GM12892 (cell line): ENCODE results near the gene PLEKHN1.

Source experiments
- DNase-seq: peaks from one replicate; pipeline ENCODE4 v3.0.0; 2011; ENCODE audit not compliant: insufficient read length
- FAIRE-seq: peaks from 2 replicates; lab custom pipeline; 2011; peaks lifted over from hg19 to GRCh38; lab: Jason Lieb, UNC
- POLR2A ChIP-seq: IDR thresholded peaks from 2 replicates; pipeline ENCODE4 v1.6.1; 2011; ENCODE audit warnings: low read depth, low read length, control low read depth
- POLR2AphosphoS5 ChIP-seq: IDR thresholded peaks from 2 replicates; pipeline ENCODE4 v1.6.1; 2011; ENCODE audit warnings: low read depth, low read length, control low read depth
- TAF1 ChIP-seq: IDR thresholded peaks from 2 replicates; pipeline ENCODE4 v1.6.1; 2011; ENCODE audit warnings: low read depth, mild to moderate bottlenecking, control low read depth, low read length, borderline replicate concordance

Gene PLEKHN1

GRCh38 chr1:959731-960362 lies 6.4 kb upstream of the PLEKHN1 start:
- DNase-seq: no peak
- TF ChIP-seq TAF1: no peak
- no peak for FAIRE-seq

- no peak for TF ChIP-seq TAF1
- TF ChIP-seq POLR2AphosphoS5: no peak
- TF ChIP-seq POLR2A: no peak
- FAIRE-seq: peak; percentile 86
- peak; percentile 95 for DNase-seq
Measured at GRCh38 chr1:960363-961131, 5.7 kb upstream of the PLEKHN1 start, which contains the start of gene KLHL17. Gene KLHL17, plus strand, starts transcription at chr1:960584. Its CDS starts 110 bp downstream, at chr1:960694.

DNA sequence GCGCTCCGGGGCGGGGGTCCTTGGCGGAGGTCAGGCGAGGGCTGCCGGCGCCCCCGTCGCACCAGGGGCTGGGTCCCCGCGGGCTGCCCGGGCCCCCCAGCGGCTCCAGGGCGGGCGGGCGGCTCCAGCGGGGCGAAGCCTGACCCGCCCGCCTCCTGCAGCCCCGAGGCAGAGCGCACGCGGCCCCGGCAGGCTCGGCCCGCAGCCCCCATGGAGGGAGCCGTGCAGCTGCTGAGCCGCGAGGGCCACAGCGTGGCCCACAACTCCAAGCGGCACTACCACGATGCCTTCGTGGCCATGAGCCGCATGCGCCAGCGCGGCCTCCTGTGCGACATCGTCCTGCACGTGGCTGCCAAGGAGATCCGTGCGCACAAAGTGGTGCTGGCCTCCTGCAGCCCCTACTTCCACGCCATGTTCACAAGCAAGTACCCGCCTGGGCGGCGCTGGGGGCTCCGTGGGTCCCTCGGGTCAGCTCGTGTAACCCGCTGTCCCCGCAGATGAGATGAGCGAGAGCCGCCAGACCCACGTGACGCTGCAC lies 5.1 kb upstream of the PLEKHN1 start:
- DNase-seq: no peak
- TF ChIP-seq TAF1 (no peak), POLR2A (no peak), POLR2AphosphoS5 (no peak)
- no peak for FAIRE-seq

DNA sequence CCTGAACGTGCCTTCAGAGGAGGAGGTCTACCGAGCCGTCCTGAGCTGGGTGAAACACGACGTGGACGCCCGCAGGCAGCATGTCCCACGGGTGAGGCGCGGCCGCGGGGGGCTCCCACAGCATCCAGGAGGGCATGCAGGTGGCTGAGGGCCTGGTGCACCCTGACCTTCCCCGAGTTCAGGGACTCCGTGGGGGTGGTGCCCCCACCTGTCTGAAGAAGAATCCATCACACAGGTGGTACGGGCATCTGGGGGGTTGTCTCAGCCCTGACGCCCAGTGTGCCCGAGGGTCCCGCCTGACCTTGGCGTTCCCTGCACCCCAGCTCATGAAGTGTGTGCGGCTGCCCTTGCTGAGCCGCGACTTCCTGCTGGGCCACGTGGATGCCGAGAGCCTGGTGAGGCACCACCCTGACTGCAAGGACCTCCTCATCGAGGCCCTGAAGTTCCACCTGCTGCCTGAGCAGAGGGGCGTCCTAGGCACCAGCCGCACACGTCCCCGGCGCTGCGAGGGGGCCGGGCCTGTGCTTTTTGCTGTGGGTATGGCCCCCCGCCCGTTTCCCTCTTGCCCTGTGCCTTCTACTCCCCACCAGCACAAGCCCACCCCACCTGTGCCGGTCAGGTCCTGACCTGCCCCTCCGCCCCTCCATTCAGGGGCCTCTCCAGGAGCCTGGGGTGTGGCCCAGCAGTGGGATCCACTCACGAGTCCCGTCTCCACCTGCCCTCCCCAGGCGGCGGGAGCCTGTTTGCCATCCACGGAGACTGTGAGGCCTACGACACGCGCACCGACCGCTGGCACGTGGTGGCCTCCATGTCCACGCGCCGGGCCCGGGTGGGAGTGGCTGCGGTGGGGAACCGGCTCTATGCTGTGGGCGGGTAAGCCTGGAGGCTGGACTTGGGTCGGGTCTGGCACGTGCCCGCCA lies 3.6 kb upstream of the PLEKHN1 start:
- TF ChIP-seq TAF1: no peak
- no peak for TF ChIP-seq POLR2A
- no peak for TF ChIP-seq POLR2AphosphoS5
- DNase-seq (no peak), FAIRE-seq (no peak)

DNA sequence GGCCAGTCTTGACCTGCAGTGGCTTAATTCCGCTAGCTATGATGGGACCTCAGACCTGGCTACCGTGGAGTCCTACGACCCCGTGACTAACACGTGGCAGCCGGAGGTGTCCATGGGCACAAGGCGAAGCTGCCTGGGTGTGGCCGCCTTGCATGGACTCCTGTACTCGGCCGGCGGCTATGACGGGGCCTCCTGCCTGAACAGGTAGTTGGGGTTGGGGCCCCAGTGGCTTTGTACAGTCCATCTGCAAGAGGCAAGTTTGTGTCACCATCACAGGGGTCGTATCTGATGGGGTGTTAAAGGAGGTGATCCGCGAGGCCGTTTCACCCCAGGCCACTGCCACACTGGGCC lies 3.0 kb upstream of the PLEKHN1 start:
- DNase-seq: no peak
- TF ChIP-seq POLR2AphosphoS5 (no peak), POLR2A (no peak), TAF1 (no peak)
- FAIRE-seq: no peak

DNA sequence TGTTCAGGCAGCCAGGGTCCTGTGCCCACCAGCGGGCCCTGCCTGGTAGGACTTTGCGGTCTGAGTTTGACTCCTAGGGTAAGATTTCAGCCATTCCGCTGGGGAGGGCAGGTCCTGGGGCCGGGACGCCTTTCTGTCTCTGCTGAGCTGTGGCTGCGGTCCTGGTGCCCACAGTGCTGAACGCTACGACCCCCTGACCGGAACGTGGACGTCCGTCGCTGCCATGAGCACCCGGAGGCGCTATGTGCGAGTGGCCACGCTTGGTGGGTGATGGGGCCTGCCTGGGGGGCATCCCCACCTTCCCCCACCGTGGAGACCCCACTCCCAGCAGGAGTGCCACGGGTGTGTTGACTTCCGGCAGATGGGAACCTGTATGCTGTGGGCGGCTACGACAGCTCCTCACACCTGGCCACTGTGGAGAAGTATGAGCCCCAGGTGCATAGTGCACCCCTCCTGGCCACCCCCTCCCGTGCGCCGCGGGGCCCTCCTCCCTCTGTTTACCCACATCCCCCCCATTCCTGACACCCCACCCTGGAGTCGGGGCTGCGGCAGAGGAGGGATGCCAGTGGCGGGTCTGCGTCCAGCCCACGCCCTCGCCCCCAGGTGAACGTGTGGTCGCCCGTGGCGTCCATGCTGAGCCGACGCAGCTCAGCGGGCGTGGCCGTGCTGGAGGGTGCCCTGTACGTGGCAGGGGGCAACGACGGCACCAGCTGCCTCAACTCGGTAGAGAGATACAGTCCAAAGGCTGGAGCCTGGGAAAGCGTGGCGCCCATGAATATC lies 2.3 kb upstream of the PLEKHN1 start:
- TF ChIP-seq POLR2A: no peak
- TF ChIP-seq POLR2AphosphoS5: no peak
- no peak for TF ChIP-seq TAF1
- DNase-seq (no peak), FAIRE-seq (no peak)

- TF ChIP-seq TAF1 (no peak), POLR2A (no peak), POLR2AphosphoS5 (no peak)
- FAIRE-seq (no peak), DNase-seq (no peak)
Measured at GRCh38 chr1:964691-965525, 1.4 kb upstream of the PLEKHN1 start.

GRCh38 chr1:965526-966134 lies 652 bp upstream of the PLEKHN1 start:
- no peak for DNase-seq
- no peak for FAIRE-seq
- no peak for TF ChIP-seq POLR2AphosphoS5
- TF ChIP-seq POLR2A: no peak
- TF ChIP-seq TAF1: no peak

DNA sequence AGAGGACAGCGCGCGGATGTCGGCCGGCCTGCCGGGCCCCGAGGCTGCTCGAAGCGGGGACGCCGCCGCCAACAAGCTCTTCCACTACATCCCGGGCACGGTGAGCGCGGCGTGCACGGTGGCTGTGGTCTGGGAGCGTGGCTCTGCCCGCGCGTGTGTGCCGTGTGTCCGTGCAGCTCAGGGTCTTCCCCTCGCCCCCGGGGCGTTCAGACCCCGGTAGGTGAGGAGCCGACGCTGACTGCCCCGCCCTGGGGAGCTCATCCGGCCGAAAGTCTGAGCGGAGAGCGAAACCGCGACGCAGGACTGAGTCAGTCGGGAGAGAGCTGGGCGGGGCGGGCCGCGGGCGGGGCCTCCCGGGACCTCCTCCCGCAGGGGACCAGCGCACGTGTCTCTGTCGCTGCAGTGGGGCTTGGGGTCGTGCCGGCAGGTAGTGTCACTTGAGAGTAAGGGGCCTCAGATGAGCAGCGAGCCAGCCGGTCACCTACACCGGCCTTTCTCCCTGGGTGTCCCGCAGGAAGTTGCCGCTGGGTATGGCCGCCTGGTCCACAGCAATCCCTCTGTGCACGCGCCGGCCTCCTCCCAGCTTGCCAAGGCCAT lies 520 bp downstream of the PLEKHN1 start:
- TF ChIP-seq POLR2A: no peak
- TF ChIP-seq POLR2AphosphoS5: no peak
- no peak for TF ChIP-seq TAF1
- FAIRE-seq (peak; percentile 89), DNase-seq (peak; percentile 97)

DNA sequence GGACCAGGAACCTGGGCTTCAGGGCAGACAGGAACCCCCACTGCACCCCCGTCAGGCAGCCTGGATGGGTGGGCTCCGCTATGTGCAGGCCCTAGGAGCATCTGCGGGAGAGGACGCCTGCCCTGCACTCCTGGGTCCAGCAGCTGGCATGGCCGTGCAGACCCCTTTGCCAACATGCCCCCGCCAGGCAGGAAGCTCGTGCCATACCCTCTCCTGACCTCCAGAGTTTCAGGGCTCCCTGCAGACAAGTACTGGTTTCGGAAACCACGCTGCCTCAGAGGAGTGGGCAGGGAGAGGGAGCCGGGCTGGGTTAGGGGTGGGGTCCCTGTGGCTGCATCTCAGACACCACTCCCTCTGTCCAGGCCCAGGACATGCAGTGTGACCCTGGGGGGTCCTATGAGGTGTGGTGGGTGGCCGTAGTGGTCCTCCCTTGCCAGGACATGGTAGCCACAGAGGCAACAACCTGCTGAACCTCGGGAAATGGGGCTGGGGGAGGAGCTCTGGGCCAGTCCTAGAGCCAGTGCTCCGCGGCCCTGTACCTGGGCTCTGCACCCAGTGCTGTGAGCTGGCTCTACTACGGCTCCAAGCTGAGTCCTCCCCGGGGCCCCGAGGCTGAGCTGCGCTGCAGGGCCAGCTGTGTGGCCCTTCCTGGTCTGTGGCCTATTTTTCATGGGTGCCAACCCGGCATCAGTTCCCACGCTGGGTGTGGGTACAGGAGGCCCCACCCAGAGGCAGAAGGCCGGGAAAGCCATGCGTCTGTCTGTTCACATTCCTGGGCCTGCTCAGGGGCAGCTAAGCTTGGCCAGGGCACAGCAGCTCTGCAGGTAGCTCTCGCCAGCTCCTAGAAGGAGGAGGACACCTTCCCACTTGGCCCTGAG lies 1.4 kb downstream of the PLEKHN1 start:
- FAIRE-seq (no peak), DNase-seq (no peak)
- no peak for TF ChIP-seq POLR2A
- TF ChIP-seq TAF1: no peak
- TF ChIP-seq POLR2AphosphoS5: no peak
